Bronchial smooth muscle cell (primary cell): Measurements from ENCODE around the gene RAB38. TPM values are rescaled to one million over a fixed set of nuclear protein-coding genes. Genes with fewer than 3 reads are reported as not detected.

Experiments
- total RNA-seq: library from RNA; depleted of rRNA; stranded (reverse); fragments of >200 nt; gene quantifications from 2 replicates; pipeline ENCODE4 v1.2.1, GENCODE V29; 2014

Gene RAB38
- 0.60 and 1.1 TPM in 2 replicates for total RNA-seq

DNA sequence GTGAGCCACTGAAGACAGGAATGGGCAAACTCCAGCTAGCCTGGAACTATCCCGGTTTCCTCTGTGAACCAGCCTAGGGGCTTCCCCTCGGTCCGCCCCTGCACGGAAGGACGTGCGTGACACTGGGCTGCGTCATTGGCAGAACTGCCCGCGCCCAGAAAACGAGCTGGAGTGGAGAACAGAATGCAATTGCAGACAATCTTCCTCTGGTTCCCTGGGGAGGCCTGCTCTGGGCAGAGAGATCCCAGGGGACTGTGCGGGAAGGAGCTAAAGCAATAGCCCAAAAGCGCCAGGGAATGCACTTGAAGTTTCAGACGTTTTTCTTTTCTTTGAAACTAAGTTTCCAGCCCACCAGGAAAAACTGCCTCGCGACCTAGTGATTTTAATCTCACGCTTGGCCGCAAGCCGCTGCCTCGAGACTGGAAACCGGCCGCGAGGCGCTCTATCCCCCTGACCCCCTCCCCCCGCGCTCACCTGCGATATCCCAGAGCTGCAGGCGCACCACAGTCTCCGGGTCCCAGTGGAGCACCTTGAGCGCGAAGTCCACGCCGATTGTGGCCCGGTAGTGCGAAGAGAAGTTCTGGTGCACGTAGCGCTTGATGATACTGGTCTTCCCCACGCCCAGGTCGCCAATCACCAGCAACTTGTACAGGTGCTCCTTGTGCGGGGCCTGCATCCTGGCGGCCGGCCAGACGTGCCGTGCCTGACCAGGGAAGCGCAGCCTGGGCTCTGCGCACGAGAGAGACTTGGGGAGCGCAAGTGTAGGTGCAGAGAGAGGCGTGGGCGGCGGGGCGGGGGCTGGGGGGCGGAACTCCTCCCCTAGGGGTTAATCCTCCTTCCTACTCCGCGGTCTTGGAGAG lies at the start of gene RAB38:
Gene RAB38, minus strand, starts transcription at position 735 of the 860 bp plus-strand sequence. Its CDS starts 59 bp downstream, at position 676.

Other genes with a start within 250 kb of the RAB38 start
- gene CTSC, start 162.3 kb upstream of the RAB38 start, total RNA-seq = 19.8 and 39.9 TPM in 2 replicates